Peyer's patch (tissue), 4 donors: ENCODE data around the gene MAIP1. TPM values are rescaled to one million over a fixed set of nuclear protein-coding genes. Genes with fewer than 3 reads are reported as not detected.

ENCODE experiments used
- DNase-seq, 3 donors: peaks; one replicate each; pipeline ENCODE4 v3.0.0-alpha.2; 2017 to 2019
- H3K27ac ChIP-seq, 4 donors: fragments of 200-600 bp; sonication (generic); one replicate each; pipeline ENCODE4 v1.5.1; 2016 to 2019
- H3K27me3 ChIP-seq, 2 donors: fragments of 200-600 bp; sonication (generic); one replicate each; pipeline ENCODE4 v1.5.1; 2019
- H3K36me3 ChIP-seq, 3 donors: fragments of 200-600 bp; sonication (generic); one replicate each; pipeline ENCODE4 v1.5.1; 2016 to 2019
- H3K4me1 ChIP-seq, 4 donors: fragments of 200-600 bp; sonication (generic); one replicate each; pipeline ENCODE4 v1.5.1; 2016 to 2019
- H3K4me3 ChIP-seq, 4 donors: fragments of 200-600 bp; sonication (generic); 1 replicate in 3 of 4; 2 replicates in 1 of 4; pipeline ENCODE4 v1.5.1; 2016 to 2019; ENCODE audit warnings: mild to moderate bottlenecking in 1 of 4
- H3K9me3 ChIP-seq, 4 donors: fragments of 200-600 bp; sonication (generic); one replicate each; pipeline ENCODE4 v1.5.1; 2016 to 2019; ENCODE audit warnings: mild to moderate bottlenecking in 1 of 4
- POLR2A ChIP-seq, 2 donors: fragments of 450-650 bp; IDR thresholded peaks; one replicate each; pipeline ENCODE4 v1.5.1; 2017; ENCODE audit warnings: antibody characterized with exemption in 2 of 2, mild to moderate bottlenecking in 2 of 2, moderate library complexity in 2 of 2
- total RNA-seq, 4 donors: library from RNA; depleted of rRNA; stranded (reverse); fragments of >200 nt; gene quantifications; one replicate each; pipeline ENCODE4 v1.1.0, GENCODE V29; 2016
- TF ChIP-seq, protein P1 (sequence below), 6 experiments: fragments of 450-650 bp in 4 of 6; fragments of 200-600 bp in 2 of 6; sonication (generic) in 1 of 6; IDR thresholded peaks; one replicate each; pipeline ENCODE4 v1.5.1; 2017 to 2019; ENCODE audit warnings: antibody characterized with exemption in 6 of 6, mild to moderate bottlenecking in 3 of 6, moderate library complexity in 1 of 6

The MAIP1 gene
- total RNA-seq, 4 donors from 2014 or later: 8.3 to 58.2 (median 26.8) TPM

DNA sequence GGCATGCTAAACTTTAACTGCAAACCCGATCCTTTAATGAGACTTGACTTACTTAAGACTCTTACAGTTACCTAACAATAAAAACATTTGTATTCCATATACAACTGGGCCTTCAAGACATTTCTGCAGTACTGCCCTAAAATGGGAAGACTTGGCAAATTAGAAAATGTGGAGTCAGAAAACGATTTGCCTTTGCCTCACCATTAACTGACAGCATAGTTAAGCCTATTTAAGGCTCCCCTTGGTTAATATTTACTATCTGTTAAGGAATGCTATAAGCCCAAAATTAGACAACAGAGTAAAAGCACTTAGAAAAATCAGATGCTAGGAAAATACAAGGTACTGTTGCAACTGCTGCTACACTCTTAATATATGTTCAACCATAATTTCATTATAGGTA, 18.8 kb upstream of the MAIP1 start:
- Histone ChIP-seq H3K36me3 (peaks cover 0 to 40% (median 4%) of the 10 kb centered on the region in 3 donors), H3K4me3 (no peak overlapping the region), H3K27me3 (no peaks in the 10 kb centered on the region), H3K4me1 (no peaks in the 10 kb centered on the region), H3K27ac (no peak overlapping the region), H3K9me3 (no peaks in the 10 kb centered on the region)
- no peak for DNase-seq
- TF ChIP-seq, protein P1, sequence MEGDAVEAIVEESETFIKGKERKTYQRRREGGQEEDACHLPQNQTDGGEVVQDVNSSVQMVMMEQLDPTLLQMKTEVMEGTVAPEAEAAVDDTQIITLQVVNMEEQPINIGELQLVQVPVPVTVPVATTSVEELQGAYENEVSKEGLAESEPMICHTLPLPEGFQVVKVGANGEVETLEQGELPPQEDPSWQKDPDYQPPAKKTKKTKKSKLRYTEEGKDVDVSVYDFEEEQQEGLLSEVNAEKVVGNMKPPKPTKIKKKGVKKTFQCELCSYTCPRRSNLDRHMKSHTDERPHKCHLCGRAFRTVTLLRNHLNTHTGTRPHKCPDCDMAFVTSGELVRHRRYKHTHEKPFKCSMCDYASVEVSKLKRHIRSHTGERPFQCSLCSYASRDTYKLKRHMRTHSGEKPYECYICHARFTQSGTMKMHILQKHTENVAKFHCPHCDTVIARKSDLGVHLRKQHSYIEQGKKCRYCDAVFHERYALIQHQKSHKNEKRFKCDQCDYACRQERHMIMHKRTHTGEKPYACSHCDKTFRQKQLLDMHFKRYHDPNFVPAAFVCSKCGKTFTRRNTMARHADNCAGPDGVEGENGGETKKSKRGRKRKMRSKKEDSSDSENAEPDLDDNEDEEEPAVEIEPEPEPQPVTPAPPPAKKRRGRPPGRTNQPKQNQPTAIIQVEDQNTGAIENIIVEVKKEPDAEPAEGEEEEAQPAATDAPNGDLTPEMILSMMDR (IDR thresholded peaks at IDR 0.05): no peak
- no peak for TF ChIP-seq POLR2A (IDR thresholded peaks at IDR 0.05)

DNA sequence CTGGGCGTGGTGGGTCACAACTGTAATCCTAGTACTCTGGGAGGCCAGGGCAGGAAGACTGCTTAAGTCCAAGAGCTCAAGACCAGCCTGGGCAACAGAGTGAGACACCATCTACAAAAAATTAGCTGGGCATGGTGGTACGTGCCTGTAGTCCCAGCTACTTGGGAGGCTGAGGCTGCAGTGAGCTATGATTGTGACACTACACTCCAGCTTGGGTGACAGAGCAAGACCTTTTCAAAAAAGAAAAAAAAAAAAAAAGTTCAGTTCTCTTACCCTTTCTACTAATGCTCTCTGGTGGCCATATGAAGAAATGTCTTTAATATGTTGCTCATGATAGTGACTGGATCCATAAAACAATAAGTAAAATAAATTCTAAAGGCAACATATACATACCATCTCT, 15.0 kb upstream of the MAIP1 start:
- no peaks in the 10 kb centered on the region for H3K9me3 ChIP-seq
- DNase-seq: no peak
- no peaks in the 10 kb centered on the region for H3K27me3 ChIP-seq
- peaks cover 0 to 23% (median 0%) of the 10 kb centered on the region in 3 donors for H3K36me3 ChIP-seq
- H3K27ac ChIP-seq: no peak overlapping the region
- H3K4me3 ChIP-seq: no peak overlapping the region
- TF ChIP-seq POLR2A (IDR thresholded peaks at IDR 0.05): no peak
- TF ChIP-seq, protein P1 (IDR thresholded peaks at IDR 0.05): peak in 3 of 6 experiments; percentile 43 to 52 (median 47)
- H3K4me1 ChIP-seq: peaks cover 0 to 9% (median 0%) of the 10 kb centered on the region in 4 donors

DNA sequence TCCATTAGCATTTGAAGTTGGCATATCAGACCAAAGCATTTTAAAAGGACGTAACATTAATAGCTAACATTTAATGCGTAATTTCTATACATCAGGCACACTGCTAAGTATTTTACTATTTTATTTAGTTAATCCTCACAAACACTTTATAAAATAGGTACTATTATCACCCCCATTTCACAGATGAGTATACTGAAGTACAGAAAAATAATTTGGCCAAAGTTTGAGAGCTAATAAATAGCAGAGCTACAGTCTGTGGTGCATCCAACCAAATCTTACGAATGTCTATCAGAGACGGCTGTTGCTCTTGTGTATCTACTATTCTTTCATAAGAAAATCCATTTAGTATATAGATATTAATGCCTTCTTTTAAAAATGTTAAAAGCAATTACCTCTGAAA, 12.0 kb upstream of the MAIP1 start:
- Histone ChIP-seq H3K4me1 (peaks cover 0 to 9% (median 0%) of the 10 kb centered on the region in 4 donors), H3K27me3 (no peaks in the 10 kb centered on the region), H3K9me3 (no peaks in the 10 kb centered on the region), H3K36me3 (peaks cover 0 to 38% (median 0%) of the 10 kb centered on the region in 3 donors), H3K27ac (no peak overlapping the region), H3K4me3 (no peak overlapping the region)
- DNase-seq: no peak
- TF ChIP-seq POLR2A (IDR thresholded peaks at IDR 0.05): no peak
- TF ChIP-seq, protein P1 (IDR thresholded peaks at IDR 0.05): no peak

DNA sequence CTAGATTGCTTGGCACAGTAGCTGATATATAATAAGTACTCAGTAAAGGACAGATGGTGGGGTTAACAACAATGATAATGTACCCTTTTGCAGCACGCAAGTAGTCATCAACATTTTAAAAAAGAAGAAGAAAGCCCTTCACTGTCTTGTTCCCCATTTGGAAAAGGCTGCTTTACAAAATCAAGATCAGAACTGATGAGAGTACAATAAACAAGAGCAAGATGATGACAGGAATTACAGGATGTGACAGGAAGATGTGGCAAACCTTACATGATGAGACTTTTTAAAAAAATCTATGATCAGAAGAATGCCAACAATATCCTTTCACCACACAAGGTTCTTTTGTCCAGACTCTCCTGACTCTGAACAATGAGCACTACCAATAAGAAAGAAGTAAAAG, 9.2 kb upstream of the MAIP1 start:
- H3K36me3 ChIP-seq: peaks cover 0 to 41% (median 0%) of the 10 kb centered on the region in 3 donors
- TF ChIP-seq POLR2A (IDR thresholded peaks at IDR 0.05): no peak
- TF ChIP-seq, protein P1 (IDR thresholded peaks at IDR 0.05): no peak

DNA sequence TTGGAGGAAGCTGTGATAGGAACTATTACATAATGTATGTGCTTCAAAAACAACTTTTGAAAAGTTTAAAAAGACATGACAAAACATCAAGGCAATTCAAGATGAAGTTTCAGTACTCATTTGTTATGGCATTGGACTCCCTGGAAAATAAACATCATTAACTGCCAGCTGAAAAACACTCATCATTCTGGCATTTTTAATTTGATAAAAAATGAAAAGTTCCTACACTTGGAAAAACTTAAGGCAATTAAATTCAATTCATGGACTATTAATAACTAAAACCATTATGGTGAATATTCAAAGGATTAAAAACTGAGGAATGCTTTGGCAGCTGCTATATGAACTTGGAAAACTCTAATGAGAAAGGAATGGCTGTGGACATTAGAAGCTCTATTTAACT, 8.5 kb upstream of the MAIP1 start:
- H3K27ac ChIP-seq: no peak overlapping the region

More for the DNA sequence above, 9.2 kb upstream of the MAIP1 start:
- H3K27ac ChIP-seq: no peak overlapping the region
- peaks cover 0 to 9% (median 0%) of the 10 kb centered on the region in 4 donors for H3K4me1 ChIP-seq
- no peaks in the 10 kb centered on the region for H3K9me3 ChIP-seq
- no peak overlapping the region for H3K4me3 ChIP-seq
- H3K27me3 ChIP-seq: no peaks in the 10 kb centered on the region
- DNase-seq: no peak

More for the DNA sequence above, 8.5 kb upstream of the MAIP1 start:
- TF ChIP-seq, protein P1 (IDR thresholded peaks at IDR 0.05): no peak
- Histone ChIP-seq H3K27me3 (no peaks in the 10 kb centered on the region), H3K9me3 (no peaks in the 10 kb centered on the region), H3K4me1 (peaks cover 0 to 9% (median 0%) of the 10 kb centered on the region in 4 donors), H3K4me3 (no peak overlapping the region), H3K36me3 (peaks cover 0 to 41% (median 0%) of the 10 kb centered on the region in 3 donors)
- DNase-seq: no peak
